ENCODE results near the gene PHLDA3.

DNA sequence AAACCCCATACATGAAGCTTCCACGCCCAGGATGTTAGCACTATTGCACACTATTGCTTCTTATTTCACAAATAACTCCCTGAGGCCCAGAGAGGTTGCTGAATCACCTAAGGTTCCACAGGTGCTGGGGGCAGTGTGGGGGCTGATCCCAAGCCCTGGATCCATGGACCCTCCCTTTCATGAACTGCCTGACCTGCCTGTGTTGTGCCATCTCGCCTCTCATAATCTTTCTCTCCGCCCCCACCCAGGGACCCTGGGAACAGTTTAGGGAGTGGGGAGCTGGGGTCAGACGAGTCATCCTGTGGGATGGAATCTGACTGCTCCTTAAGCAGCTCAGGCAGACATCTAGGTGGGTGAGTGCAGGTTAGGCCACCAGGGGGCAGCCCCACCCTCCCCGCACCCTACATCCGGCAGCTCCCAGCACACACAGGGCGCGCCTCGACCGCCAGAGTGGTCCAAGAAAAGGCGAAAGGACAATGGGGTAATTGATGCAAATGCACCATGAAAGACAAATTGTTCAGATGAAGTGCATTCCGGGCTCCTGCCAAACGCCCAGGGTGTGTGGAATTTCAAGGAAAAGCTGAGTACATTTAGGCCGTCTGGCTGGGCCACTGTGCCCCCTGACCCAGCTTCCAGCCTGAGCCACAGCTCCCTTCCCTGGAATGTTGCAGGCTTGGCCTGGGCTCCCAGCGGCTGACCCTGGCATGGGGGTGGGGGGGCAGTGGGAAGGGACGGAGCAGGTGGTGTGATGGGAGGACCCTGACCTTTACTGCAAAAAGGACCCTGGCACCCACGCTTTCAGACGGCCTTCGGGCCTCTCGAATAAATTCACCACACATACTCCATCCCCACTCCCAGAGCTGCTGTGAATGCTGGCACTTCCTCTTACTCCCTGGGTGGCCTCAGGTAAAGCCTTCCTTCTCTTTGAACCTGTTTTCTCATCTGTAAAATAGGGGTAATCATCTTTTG, 20.8 kb downstream of the PHLDA3 start:
- TF ChIP-seq, protein P1, sequence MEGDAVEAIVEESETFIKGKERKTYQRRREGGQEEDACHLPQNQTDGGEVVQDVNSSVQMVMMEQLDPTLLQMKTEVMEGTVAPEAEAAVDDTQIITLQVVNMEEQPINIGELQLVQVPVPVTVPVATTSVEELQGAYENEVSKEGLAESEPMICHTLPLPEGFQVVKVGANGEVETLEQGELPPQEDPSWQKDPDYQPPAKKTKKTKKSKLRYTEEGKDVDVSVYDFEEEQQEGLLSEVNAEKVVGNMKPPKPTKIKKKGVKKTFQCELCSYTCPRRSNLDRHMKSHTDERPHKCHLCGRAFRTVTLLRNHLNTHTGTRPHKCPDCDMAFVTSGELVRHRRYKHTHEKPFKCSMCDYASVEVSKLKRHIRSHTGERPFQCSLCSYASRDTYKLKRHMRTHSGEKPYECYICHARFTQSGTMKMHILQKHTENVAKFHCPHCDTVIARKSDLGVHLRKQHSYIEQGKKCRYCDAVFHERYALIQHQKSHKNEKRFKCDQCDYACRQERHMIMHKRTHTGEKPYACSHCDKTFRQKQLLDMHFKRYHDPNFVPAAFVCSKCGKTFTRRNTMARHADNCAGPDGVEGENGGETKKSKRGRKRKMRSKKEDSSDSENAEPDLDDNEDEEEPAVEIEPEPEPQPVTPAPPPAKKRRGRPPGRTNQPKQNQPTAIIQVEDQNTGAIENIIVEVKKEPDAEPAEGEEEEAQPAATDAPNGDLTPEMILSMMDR (IDR thresholded peaks at IDR 0.05) = peak; percentile 98
- TF ChIP-seq ZFX (IDR thresholded peaks at IDR 0.05; ENCODE audit: borderline replicate concordance) = no peak
